ENCODE data around the gene SPTLC1. TPM values are rescaled to one million over a fixed set of nuclear protein-coding genes. Genes with fewer than 3 reads are reported as not detected.

SPTLC1 gene
- total RNA-seq, 1 experiment from 2014 or later: 60.6 TPM

DNA sequence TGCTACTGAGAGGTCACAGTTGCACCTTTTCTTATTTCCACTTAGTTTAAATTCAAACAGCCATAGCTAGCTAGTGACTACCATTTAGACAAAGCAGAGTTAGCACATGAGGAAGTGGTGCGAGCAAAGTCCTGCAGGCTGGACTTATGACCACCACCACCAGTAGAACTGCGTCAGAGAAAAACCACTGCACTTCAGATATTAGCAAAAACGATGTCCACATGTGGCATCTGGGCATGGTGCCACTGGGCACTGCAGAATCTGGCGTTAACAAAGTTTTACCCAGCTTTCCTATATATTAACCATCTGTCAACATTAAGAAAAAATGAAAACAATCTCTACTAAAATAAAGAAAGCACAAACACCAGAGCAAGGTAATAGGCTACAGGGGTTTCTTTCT is 80.1 kb downstream of the SPTLC1 start:
- intact Hi-C loops (cut with micrococcal nuclease; ENCODE audit: unreplicated experiment): no loop called here
- no TSS peak for BruUV-seq (replicated peaks)
- Histone ChIP-seq H3K27ac (ENCODE audit: low read depth, low read length, poor library complexity, severe bottlenecking) (no peak overlapping the region), H3K9me3 (ENCODE audit: low read depth, low read length, poor library complexity, severe bottlenecking) (no peaks in the 10 kb centered on the region), H3K4me1 (ENCODE audit: insufficient read depth, low read length, poor library complexity, severe bottlenecking) (no peaks in the 10 kb centered on the region), H3K27me3 (replicated peaks; ENCODE audit: insufficient read depth, low read depth, low read length, poor library complexity) (no peaks in the 10 kb centered on the region), H3K4me3 (ENCODE audit: low read depth, low read length, poor library complexity, severe bottlenecking) (no peak overlapping the region), H3K36me3 (ENCODE audit: insufficient read depth, low read length, poor library complexity, severe bottlenecking) (peaks cover 3% of the 10 kb centered on the region)
- TF ChIP-seq, protein P1, sequence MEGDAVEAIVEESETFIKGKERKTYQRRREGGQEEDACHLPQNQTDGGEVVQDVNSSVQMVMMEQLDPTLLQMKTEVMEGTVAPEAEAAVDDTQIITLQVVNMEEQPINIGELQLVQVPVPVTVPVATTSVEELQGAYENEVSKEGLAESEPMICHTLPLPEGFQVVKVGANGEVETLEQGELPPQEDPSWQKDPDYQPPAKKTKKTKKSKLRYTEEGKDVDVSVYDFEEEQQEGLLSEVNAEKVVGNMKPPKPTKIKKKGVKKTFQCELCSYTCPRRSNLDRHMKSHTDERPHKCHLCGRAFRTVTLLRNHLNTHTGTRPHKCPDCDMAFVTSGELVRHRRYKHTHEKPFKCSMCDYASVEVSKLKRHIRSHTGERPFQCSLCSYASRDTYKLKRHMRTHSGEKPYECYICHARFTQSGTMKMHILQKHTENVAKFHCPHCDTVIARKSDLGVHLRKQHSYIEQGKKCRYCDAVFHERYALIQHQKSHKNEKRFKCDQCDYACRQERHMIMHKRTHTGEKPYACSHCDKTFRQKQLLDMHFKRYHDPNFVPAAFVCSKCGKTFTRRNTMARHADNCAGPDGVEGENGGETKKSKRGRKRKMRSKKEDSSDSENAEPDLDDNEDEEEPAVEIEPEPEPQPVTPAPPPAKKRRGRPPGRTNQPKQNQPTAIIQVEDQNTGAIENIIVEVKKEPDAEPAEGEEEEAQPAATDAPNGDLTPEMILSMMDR (conservative IDR thresholded peaks at IDR 0.05; ENCODE audit: low read depth, low read length): no peak
- TF ChIP-seq EZH2 (IDR thresholded peaks at IDR 0.05; ENCODE audit: borderline replicate concordance, low read depth, low read length, poor library complexity, severe bottlenecking): no peak
- ChIA-PET POLR2A (ENCODE audit: low non-redundant PET) (no interaction called here), CTCF (no interaction called here)
- no peak for DNase-seq (ENCODE audit: low spot score)

DNA sequence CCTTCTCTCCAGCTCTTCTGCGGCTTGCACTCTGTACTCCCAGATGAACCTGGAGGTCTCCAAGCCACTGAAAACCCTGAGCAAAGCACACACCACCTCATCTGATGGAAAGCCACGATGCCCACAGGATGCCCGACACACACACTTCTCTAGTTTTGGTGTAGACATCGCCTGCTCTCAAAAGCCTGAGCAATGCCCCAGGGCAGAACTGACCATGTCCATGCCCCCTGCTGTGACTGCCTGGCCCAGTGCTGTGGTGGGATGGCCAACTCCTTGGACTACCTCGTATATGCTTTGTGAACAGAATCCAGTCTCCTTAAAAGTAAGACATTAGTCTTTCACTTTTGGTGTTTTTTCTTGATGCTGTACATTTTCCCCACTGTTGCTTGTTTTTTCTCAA is 81.2 kb downstream of the SPTLC1 start:
- peaks cover 3% of the 10 kb centered on the region for H3K36me3 ChIP-seq (ENCODE audit: insufficient read depth, low read length, poor library complexity, severe bottlenecking)
- no TSS peak for BruUV-seq (replicated peaks)
- no peaks in the 10 kb centered on the region for H3K27me3 ChIP-seq (replicated peaks; ENCODE audit: insufficient read depth, low read depth, low read length, poor library complexity)
- H3K9me3 ChIP-seq (ENCODE audit: low read depth, low read length, poor library complexity, severe bottlenecking): no peaks in the 10 kb centered on the region
- POLR2A ChIA-PET (ENCODE audit: low non-redundant PET): no interaction called here
- intact Hi-C loops (cut with micrococcal nuclease; ENCODE audit: unreplicated experiment): no loop called here
- TF ChIP-seq, protein P1 (conservative IDR thresholded peaks at IDR 0.05; ENCODE audit: low read depth, low read length): no peak
- TF ChIP-seq EZH2 (IDR thresholded peaks at IDR 0.05; ENCODE audit: borderline replicate concordance, low read depth, low read length, poor library complexity, severe bottlenecking): no peak
- H3K4me1 ChIP-seq (ENCODE audit: insufficient read depth, low read length, poor library complexity, severe bottlenecking): no peaks in the 10 kb centered on the region
- CTCF ChIA-PET: no interaction called here
- DNase-seq (ENCODE audit: low spot score): no peak
- no peak overlapping the region for H3K27ac ChIP-seq (ENCODE audit: low read depth, low read length, poor library complexity, severe bottlenecking)
- no peak overlapping the region for H3K4me3 ChIP-seq (ENCODE audit: low read depth, low read length, poor library complexity, severe bottlenecking)

DNA sequence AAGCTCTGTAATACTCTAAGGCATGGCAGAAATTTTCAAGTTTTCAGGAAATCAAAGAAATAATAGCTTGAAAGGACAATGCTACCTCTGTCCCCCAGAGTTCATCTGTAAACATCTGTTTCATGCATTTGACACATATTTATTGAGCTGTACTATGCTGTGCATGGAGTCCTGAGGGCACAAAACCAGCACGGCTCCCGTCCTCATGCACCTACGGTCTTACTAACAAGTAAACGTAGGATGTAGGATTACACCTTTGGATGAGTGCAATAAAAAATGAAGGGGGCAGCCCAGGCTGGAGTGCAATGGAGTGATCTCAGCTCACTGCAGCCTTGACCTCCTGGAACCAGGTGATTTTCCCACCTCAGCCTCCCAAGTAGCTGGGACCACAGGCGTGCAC is 81.9 kb downstream of the SPTLC1 start:
- intact Hi-C loops (cut with micrococcal nuclease; ENCODE audit: unreplicated experiment): no loop called here
- Histone ChIP-seq H3K4me1 (ENCODE audit: insufficient read depth, low read length, poor library complexity, severe bottlenecking) (no peaks in the 10 kb centered on the region), H3K9me3 (ENCODE audit: low read depth, low read length, poor library complexity, severe bottlenecking) (no peaks in the 10 kb centered on the region), H3K27ac (ENCODE audit: low read depth, low read length, poor library complexity, severe bottlenecking) (no peak overlapping the region), H3K4me3 (ENCODE audit: low read depth, low read length, poor library complexity, severe bottlenecking) (no peak overlapping the region), H3K36me3 (ENCODE audit: insufficient read depth, low read length, poor library complexity, severe bottlenecking) (peaks cover 3% of the 10 kb centered on the region), H3K27me3 (replicated peaks; ENCODE audit: insufficient read depth, low read depth, low read length, poor library complexity) (no peaks in the 10 kb centered on the region)
- TF ChIP-seq, protein P1 (conservative IDR thresholded peaks at IDR 0.05; ENCODE audit: low read depth, low read length): no peak
- TF ChIP-seq EZH2 (IDR thresholded peaks at IDR 0.05; ENCODE audit: borderline replicate concordance, low read depth, low read length, poor library complexity, severe bottlenecking): no peak
- BruUV-seq (replicated peaks): no TSS peak
- ChIA-PET POLR2A (ENCODE audit: low non-redundant PET) (no interaction called here), CTCF (no interaction called here)
- DNase-seq (ENCODE audit: low spot score): no peak
